SHP77 treated with DMSO at 0.1 percent for 48 hours (cell line): ENCODE data around the gene AKIP1.
"Not testable (repeated sequence)": the region's sequence is repeated elsewhere in the genome, so short reads cannot be mapped to it uniquely, and the experiment has no call there.

Source experiments
- DNase-seq: peaks from one replicate; lab custom pipeline; 2025; lab: John Stamatoyannopoulos, UW

AKIP1 gene

GRCh38 chr11:8917157-8917825, 6.3 kb downstream of the AKIP1 start:
- no peak for DNase-seq

GRCh38 chr11:8922691-8923090, 11.7 kb downstream of the AKIP1 start:
- no peak for DNase-seq

- DNase-seq: no peak
Measured at GRCh38 chr11:8925711-8926110, 14.7 kb downstream of the AKIP1 start.

DNA sequence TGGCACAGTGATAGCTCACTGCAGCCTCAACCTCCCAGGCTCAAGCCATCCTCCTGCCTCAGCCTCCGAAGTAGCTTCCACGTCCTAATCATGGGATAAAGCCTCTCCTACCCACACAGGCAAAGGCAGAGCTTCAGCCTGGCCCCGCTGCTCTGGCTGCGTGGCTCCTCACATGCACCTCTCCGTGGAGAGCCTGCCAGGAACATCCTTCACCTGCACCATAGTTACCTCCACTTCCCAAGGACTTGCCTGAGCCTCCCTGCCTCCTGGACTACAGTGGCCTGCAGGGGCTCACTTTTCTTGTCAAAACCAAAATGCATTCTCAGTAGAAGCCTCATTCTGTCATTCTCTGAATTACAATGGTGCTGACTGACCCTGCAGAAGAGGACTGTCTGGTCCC, 15.2 kb downstream of the AKIP1 start:
- no peak for DNase-seq

GRCh38 chr11:8927233-8927632, 16.2 kb downstream of the AKIP1 start:
- no peak for DNase-seq

DNA sequence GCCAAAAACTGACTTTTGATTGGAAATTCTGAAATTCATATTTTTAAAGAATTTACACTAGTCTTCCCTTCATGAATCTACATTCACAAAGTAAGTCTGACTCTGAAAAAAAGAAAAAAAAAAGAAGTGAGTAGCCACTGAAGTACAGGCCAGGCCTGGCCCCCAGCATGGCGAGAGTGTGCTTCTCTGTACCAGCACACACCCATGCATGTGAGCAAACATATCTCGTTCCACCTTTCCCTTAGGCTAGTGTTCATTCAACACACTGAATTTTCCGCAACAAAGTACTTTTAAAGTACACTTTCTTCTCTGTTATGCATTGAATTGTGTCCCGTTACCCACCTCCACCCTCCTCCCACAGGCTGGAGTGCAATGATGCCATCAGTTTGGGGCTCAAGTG, 17.2 kb downstream of the AKIP1 start:
- no peak for DNase-seq

- no peak for DNase-seq
Measured at GRCh38 chr11:8928981-8929615, 18.1 kb downstream of the AKIP1 start.

GRCh38 chr11:8930456-8931175, 19.6 kb downstream of the AKIP1 start:
- DNase-seq: no peak

GRCh38 chr11:8932564-8933180, 21.7 kb downstream of the AKIP1 start, which contains the start of gene C11orf16:
Gene C11orf16, minus strand, starts transcription at chr11:8932947. Its CDS starts 639 bp downstream, at chr11:8932308.
- DNase-seq: no peak

DNA sequence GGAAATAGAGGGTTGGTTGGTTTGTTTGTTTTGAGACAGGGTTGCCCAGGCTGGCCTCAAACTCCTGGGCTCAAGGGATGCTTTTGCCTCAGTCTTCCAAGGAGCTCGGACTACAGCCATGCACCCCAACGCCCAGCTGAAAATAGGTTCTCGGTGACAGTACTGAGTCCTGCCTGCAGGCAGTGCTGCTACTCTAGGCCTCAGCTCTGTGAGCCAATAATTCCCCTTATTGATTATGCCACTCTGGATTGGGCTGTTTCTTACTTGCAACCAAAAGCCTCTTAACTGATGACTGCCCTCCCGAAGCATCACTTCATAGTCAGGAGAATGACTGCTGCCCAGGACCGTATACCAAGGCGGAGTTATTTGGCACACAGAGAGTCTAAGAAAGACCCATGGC, 22.9 kb downstream of the AKIP1 start:
- no peak for DNase-seq

DNA sequence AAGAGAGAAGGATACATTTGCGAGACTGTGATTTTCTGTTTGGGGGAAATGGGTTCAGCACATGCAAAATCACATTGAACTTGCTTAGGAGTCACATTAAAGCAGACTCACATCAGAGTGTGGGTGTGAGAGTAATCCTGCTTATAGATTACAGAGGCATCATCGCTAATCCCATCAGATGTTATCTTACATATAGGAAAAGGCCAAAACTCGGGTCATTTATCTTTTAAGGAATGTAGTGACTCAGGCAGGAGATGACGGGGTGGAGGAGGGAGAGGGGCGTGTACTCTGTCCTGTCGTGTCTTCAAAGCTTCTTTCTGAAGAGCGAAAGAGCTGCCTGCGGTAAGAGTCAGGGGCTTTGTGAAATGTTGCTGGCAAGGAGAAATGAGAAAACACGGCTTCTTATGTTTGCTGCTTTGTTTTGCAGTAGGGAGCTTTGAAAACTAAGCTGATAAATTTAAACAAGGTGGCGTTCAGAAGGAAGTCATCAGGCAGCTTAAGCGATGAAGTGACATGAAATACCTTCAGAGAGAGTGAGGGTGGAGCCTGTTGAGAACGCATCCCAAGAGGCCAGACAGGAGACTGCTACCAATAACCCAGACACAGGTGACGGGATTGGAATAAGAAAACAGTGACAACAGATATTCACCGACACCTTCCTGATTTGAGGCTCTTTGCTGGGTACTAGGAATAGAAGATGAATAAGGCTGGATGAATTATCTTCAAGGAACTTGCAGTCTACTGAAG, 23.9 kb downstream of the AKIP1 start:
- DNase-seq: no peak

GRCh38 chr11:8935789-8936188, 24.8 kb downstream of the AKIP1 start:
- not testable (repeated sequence) for DNase-seq

DNA sequence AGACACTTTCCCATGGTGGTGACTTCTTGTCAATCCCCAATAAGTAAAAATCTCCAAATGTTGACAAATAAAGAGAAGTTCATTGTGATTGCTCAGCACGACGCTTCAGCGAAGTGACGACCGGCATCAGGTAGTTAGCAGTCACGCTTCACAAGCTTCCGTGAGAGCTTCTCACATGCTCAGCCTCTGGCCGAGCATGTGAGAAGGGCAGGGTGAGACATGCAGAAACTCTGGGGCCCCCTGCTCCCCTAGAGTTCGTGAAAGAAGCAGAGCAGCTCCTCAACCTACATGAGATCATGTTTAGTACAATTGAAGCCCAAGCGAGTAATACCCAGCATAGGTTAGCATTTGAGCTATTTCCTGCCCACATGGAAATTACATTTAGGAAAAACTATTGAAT, 26.2 kb downstream of the AKIP1 start:
- no peak for DNase-seq

GRCh38 chr11:8937659-8938058, 26.7 kb downstream of the AKIP1 start:
- no peak for DNase-seq

DNA sequence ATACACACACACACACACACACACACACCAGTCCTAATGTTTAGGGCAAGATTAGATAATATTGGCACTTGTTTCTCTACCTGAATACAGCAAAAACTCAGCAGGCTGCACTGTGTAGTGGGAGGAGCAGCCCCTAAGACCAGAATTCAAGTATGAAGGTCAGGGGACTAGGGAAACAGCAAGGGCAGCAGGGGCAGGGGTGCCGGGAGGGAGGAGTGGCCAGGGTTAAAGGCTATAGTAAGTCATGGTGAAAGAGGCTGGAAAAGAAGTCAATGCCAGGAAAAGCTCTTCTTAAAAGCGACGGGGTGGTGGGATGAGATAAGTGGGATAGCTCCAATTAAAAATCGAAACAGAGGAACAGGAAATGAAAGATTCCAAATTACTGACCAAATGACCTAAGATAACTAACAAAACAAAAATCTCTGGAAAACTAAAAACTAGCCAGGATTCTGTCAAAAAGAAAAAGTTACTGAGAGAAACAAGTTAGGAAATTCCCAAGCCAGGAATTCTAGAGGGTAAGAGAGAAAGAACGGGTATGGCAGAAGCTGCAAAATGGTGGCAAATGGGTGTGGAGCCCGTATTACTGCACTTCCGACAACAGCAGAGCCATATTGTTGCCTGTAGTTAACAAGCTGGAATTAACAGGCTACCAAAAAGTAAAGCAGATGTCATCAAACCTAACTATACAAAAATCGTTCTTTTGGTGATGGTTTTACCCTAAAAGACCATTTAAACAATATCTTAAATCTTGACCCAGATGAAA, 30.5 kb downstream of the AKIP1 start:
- DNase-seq: no peak

DNA sequence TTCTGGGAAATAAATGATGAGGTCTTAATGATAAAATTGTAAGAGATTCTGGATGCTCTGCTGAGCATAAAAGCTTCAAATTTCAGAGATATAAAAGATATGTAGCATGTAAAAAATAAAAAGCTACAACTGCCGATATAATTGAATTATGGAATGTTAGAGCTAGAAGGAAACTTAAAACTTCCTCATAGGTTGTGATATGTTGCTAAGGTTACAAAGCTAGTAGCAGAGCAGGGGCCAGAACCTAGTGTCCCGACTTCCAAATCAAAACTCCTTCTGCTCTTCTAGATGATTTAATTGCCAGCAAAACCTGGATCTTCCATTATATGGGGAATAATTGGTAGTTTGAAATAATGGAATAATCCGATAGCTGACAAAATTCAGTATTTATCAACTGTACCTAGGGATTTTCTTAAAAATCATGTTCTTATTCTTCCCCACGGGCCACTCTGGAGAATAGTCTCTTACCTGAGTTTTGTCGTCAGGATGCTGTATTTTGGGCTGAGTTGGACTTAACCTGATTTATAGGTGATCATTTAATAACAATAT, 31.6 kb downstream of the AKIP1 start, which contains the start of gene ASCL3:
ASCL3 (minus strand) TSS at position 499 of the 549 bp plus-strand sequence. CDS start 4,855 bp downstream, outside the sequence.
- no peak for DNase-seq

- DNase-seq: no peak
Measured at GRCh38 chr11:8947230-8947943, 36.4 kb downstream of the AKIP1 start.

- no peak for DNase-seq
Measured at GRCh38 chr11:8948886-8949285, 37.9 kb downstream of the AKIP1 start.

GRCh38 chr11:8956860-8957259, 45.9 kb downstream of the AKIP1 start:
- DNase-seq: no peak

DNA sequence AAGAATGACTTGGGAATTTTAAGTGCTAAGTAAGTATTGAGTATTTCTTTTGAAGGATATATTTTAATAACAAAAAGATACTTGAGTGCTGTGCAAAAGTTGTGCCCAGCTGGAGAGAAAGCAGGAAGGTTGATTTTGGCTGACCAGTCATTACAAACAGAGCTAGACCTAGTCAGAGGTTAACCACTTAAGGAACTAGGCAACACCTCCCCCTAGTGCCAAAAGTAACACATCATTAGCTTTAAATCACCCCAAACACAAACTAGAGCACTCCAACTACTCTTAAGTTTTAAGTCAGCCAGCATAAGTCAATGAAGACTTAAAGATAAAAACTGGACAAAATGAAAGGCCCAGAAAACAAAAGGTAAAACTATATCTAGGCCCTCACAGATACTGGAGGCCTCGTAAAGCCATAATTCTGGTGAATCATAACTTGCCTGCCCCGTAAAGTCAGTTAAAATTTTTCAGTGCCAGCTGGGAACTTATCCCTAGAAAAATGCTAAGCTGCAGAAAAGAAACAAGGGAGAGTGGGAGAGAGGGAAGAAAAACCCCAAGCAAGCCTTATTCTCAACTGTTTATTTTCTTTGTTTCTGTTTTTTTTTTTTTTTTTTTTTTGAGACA, 48.7 kb downstream of the AKIP1 start:
- DNase-seq: peak; percentile 1
